ENCODE data around the gene RECQL5.

RECQL5 gene

DNA sequence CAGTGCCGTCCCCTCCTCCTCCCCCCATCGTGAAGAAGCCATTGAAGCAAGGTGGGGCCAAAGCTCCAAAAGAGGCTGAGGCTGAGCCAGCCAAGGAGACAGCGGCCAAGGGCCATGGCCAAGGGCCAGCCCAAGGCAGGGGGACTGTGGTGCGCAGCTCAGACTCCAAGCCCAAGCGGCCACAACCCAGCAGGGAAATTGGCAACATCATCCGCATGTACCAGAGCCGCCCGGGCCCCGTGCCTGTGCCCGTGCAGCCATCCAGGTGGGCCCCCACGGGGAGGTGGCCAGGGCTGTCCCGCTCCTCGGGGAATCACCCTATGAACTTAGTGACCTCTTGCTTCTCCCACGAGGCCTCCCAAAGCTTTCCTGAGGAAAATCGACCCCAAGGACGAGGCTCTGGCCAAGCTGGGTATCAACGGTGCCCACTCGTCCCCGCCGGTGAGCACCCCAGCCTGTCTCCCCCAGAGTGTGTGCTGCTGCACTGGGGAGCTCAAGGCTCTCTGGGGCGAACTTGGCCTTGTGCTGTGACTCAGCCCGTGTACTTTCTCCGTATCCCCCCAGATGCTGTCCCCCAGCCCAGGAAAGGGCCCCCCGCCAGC lies 50.3 kb downstream of the RECQL5 start:
- TF ChIP-seq, protein P1, sequence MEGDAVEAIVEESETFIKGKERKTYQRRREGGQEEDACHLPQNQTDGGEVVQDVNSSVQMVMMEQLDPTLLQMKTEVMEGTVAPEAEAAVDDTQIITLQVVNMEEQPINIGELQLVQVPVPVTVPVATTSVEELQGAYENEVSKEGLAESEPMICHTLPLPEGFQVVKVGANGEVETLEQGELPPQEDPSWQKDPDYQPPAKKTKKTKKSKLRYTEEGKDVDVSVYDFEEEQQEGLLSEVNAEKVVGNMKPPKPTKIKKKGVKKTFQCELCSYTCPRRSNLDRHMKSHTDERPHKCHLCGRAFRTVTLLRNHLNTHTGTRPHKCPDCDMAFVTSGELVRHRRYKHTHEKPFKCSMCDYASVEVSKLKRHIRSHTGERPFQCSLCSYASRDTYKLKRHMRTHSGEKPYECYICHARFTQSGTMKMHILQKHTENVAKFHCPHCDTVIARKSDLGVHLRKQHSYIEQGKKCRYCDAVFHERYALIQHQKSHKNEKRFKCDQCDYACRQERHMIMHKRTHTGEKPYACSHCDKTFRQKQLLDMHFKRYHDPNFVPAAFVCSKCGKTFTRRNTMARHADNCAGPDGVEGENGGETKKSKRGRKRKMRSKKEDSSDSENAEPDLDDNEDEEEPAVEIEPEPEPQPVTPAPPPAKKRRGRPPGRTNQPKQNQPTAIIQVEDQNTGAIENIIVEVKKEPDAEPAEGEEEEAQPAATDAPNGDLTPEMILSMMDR (IDR thresholded peaks at IDR 0.05; ENCODE audit: borderline replicate concordance, control extremely low read depth, extremely low read depth, insufficient read depth, missing control alignments) = no peak
- in situ Hi-C loops (cut with MboI; ENCODE audit: low sequenced_read_pairs, unreplicated experiment) = loop anchor here (10.0 kb wide), 1 partner anchor 128 kb away; no protein-coding TSS in a partner anchor

GRCh38 chr17:75615301-75615700 lies 51.7 kb downstream of the RECQL5 start:
- TF ChIP-seq, protein P1 (IDR thresholded peaks at IDR 0.05; ENCODE audit: borderline replicate concordance, control extremely low read depth, extremely low read depth, insufficient read depth, missing control alignments) = no peak
- in situ Hi-C loops (cut with MboI; ENCODE audit: low sequenced_read_pairs, unreplicated experiment) = loop anchor here (10.0 kb wide), 1 partner anchor 130 kb away; no protein-coding TSS in a partner anchor
- DNase-seq (ENCODE audit: low spot score) = no peak

More for the DNA sequence above, 50.3 kb downstream of the RECQL5 start:
- DNase-seq (ENCODE audit: low spot score) = no peak

- TF ChIP-seq, protein P1 (IDR thresholded peaks at IDR 0.05; ENCODE audit: borderline replicate concordance, control extremely low read depth, extremely low read depth, insufficient read depth, missing control alignments) = no peak
- in situ Hi-C loops (cut with MboI; ENCODE audit: low sequenced_read_pairs, unreplicated experiment) = loop anchor here (10.0 kb wide), 1 partner anchor 130 kb away; no protein-coding TSS in a partner anchor
- no peak for DNase-seq (ENCODE audit: low spot score)
Observed at GRCh38 chr17:75614556-75615270, 52.2 kb downstream of the RECQL5 start.

GRCh38 chr17:75614006-75614405 lies 52.9 kb downstream of the RECQL5 start:
- in situ Hi-C loops (cut with MboI; ENCODE audit: low sequenced_read_pairs, unreplicated experiment) = loop anchor here (10.0 kb wide), 1 partner anchor 131 kb away; no protein-coding TSS in a partner anchor
- DNase-seq (ENCODE audit: low spot score) = no peak
- TF ChIP-seq, protein P1 (IDR thresholded peaks at IDR 0.05; ENCODE audit: borderline replicate concordance, control extremely low read depth, extremely low read depth, insufficient read depth, missing control alignments) = peak; percentile 4

DNA sequence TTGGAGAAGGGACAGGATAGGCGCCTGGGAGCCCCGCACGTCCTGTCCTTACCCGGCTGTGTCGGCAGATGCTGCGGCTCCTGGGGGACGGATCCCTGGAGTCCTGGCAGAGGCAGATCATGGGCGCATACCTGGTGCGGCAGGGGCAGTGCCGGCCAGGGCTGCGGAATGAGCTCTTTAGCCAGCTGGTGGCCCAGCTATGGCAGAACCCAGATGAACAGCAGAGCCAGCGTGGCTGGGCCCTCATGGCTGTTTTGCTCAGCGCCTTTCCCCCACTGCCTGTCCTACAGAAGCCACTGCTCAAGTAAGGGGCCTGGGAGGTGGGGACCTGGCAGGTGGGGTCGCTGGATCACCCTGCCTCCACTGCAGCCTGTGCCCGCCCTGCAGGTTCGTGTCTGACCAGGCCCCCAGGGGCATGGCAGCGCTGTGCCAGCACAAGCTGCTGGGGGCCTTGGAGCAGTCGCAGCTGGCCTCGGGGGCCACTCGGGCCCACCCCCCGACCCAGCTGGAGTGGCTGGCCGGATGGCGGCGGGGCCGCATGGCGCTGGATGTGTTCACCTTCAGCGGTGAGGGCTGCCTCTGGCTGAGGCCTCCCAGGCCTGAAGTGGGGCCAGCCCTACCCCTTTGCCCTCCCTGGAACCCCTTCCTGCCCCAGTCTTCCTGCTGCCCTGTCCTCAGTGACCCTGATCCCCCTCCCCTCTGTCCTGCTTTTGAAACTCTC lies 53.9 kb downstream of the RECQL5 start:
- in situ Hi-C loops (cut with MboI; ENCODE audit: low sequenced_read_pairs, unreplicated experiment) = loop anchor here (10.0 kb wide), 1 partner anchor 132 kb away; no protein-coding TSS in a partner anchor
- TF ChIP-seq, protein P1 (IDR thresholded peaks at IDR 0.05; ENCODE audit: borderline replicate concordance, control extremely low read depth, extremely low read depth, insufficient read depth, missing control alignments) = no peak
- no peak for DNase-seq (ENCODE audit: low spot score)

- TF ChIP-seq, protein P1 (IDR thresholded peaks at IDR 0.05; ENCODE audit: borderline replicate concordance, control extremely low read depth, extremely low read depth, insufficient read depth, missing control alignments) = no peak
- in situ Hi-C loops (cut with MboI; ENCODE audit: low sequenced_read_pairs, unreplicated experiment) = loop anchor here (10.0 kb wide), 1 partner anchor 133 kb away; no protein-coding TSS in a partner anchor
- DNase-seq (ENCODE audit: low spot score) = no peak
Observed at GRCh38 chr17:75611851-75612429, 55.0 kb downstream of the RECQL5 start.

All from GM13976 (cell line).